ENCODE results near the gene MAP4K4.

- TF ChIP-seq EZH2 (IDR thresholded peaks at IDR 0.05; ENCODE audit: insufficient read depth, poor library complexity, severe bottlenecking) (no peak), EZH2phosphoT487 (IDR thresholded peaks at IDR 0.05; ENCODE audit: insufficient read depth, low read depth) (no peak)
Observed at GRCh38 chr2:101823859-101824258, 126.4 kb downstream of the MAP4K4 start.

Measured in GM23248 (cell line).